Esophagus squamous epithelium (tissue), 4 donors: ENCODE measurements around the gene FOXB2.

Experiments used
- CTCF ChIP-seq, 6 experiments: fragments of 450-650 bp in 4 of 6; fragments of 200-600 bp in 2 of 6; sonication (generic) in 2 of 6; IDR thresholded peaks; one replicate each; pipeline ENCODE4 v1.5.1; 2016 to 2019; ENCODE audit warnings: antibody characterized with exemption in 6 of 6, mild to moderate bottlenecking in 4 of 6, moderate library complexity in 4 of 6
- POLR2A ChIP-seq, 4 donors: fragments of 450-650 bp; IDR thresholded peaks; one replicate each; pipeline ENCODE4 v1.6.1; 2017; ENCODE audit warnings: antibody characterized with exemption in 4 of 4, mild to moderate bottlenecking in 4 of 4, moderate library complexity in 3 of 4

DNA sequence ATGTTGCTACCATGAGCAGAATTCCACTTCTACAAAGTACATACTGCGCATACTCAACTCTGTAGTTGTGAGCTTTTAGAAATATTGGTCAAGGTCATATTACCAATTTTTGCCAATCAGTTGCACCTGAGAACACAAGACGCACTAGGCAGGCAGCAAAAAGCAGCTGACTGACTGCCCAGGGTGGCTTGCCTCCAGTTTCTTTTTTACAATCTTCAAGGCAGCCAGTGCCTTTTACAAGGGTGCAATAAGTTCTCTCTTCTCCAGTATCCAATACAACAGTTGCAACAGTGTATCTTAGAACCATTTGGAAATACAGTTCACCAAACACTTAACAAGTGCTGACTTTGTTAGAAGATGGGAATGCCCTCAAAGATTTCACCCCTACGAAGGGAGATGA, 16.1 kb upstream of the FOXB2 start:
- TF ChIP-seq CTCF (IDR thresholded peaks at IDR 0.05) = no peak
- TF ChIP-seq POLR2A (IDR thresholded peaks at IDR 0.05) = no peak
